Measurements from ENCODE around the gene ANKRD11.
A peak's percentile ranks its signal among the peaks of the same experiment; 100 is the strongest.
"Not testable (repeated sequence)": the region's sequence is repeated elsewhere in the genome, so short reads cannot be mapped to it uniquely, and the experiment has no call there.

Gene ANKRD11

GRCh38 chr16:89428605-89429004 lies 61.8 kb downstream of the ANKRD11 start:
- DNase-seq (ENCODE audit: low spot score): not testable (repeated sequence)

DNA sequence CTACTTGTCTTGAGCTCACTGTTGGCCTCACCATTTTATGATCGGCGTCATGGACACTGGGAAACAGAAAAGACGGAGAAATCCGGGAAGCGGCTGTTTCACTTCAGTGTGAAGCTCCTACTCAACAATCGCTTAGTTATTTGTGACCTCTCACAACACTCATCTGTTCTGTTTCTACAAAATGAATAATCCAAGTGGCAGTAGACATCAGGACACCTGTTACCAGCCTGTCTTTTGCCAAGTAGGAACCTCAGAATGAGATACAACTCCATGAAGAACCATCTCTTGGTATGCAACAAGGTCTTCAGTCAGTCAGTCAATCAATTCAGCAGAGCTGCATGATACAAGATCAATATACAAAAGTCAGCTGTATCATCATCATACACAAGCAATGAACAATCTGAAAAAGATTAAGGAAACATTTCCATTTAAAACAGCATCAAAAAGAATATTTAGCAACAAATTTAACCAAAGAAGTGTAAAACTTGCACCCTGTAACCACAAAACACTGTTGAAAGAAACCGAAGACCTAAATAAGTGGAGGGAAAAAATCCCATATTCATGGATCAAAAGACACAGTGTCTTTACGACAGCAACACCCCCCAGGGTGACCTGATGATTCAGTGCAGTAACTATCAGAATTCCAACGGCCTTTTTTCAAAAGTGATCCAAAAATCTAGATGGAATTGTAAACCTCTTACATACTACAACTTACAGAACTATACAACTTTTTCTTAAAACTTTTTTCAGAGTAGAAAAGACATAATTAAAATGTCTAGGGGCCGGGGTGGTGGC lies 63.4 kb downstream of the ANKRD11 start:
- DNase-seq (ENCODE audit: low spot score): no peak

GRCh38 chr16:89425523-89425922 lies 64.8 kb downstream of the ANKRD11 start:
- no peak for DNase-seq (ENCODE audit: low spot score)

- no peak for DNase-seq (ENCODE audit: low spot score)
Measured at GRCh38 chr16:89423681-89424260, 66.6 kb downstream of the ANKRD11 start.

- no peak for DNase-seq (ENCODE audit: low spot score)
Measured at GRCh38 chr16:89422905-89423630, 67.3 kb downstream of the ANKRD11 start.

- no peak for DNase-seq (ENCODE audit: low spot score)
Measured at GRCh38 chr16:89422527-89422904, 67.8 kb downstream of the ANKRD11 start.

- not testable (repeated sequence) for DNase-seq (ENCODE audit: low spot score)
Measured at GRCh38 chr16:89421300-89421699, 69.1 kb downstream of the ANKRD11 start.

DNA sequence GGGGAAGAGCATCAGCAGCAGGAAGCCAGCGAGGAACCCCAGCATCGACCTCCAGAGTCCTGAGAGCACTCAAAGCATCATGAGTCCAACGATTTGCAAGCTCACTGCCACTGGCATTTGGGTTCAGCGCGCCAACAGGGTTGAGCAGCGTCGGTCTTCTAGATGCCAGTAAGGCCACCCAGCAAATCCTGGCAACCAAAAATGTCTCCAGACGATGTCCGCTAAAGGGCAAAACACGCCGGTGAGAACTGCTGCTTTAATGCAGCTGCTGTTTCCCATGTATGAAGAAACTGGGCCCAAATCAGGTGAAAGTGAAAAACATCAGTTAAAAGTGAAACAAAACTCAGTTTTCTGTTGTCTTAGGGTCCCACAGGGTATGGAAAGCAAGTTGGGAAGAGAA lies 70.2 kb downstream of the ANKRD11 start:
- no peak for DNase-seq (ENCODE audit: low spot score)

GRCh38 chr16:89418352-89418751 lies 72.0 kb downstream of the ANKRD11 start:
- DNase-seq (ENCODE audit: low spot score): no peak

DNA sequence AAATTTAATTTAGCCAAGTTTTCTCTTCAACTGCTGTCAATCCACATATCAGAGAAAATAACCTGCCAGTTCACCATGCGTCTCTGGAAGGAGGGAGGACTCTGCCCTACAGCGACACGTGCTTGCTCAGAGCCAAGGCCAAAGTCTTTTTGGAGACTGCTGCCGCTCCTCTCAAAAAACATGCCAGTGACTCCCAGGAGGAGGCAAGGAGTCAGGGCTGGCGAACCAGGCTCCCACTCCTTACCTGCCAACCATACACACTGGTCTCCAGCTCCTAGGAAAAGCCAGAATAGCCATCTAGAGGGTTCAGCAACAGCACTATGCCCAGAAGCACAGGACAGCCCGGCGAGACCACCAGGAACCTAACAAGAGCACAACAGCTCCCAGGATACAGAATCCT lies 73.0 kb downstream of the ANKRD11 start:
- DNase-seq (ENCODE audit: low spot score): no peak

GRCh38 chr16:89413811-89414585 lies 76.4 kb downstream of the ANKRD11 start:
- no peak for DNase-seq (ENCODE audit: low spot score)

GRCh38 chr16:89412811-89413210 lies 77.5 kb downstream of the ANKRD11 start:
- peak; percentile 74 for DNase-seq (ENCODE audit: low spot score)

DNA sequence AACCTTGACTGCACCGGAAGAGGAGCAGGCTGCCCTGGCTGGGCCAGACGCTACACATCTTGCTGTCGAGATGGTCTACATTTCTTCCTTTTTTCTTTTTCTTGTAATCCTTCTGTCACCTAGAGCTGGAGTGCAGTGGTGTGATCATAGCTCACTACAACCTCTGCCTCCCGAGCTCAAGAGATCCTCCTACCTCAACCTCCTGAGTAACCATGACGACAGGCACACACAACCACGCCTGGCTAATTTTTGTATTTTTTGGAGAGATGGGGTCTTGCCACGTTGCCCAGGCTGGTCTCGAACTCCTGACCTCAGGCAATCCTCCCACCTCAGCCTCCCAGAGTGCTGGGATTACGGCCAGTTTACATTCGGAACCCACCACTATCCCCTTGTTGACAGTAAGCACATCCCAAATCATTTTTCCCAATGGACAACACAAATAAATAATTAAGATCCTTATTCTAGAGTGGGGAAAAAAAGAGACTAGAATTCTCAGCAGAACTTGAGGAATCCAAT lies 79.0 kb downstream of the ANKRD11 start:
- DNase-seq (ENCODE audit: low spot score): no peak

DNA sequence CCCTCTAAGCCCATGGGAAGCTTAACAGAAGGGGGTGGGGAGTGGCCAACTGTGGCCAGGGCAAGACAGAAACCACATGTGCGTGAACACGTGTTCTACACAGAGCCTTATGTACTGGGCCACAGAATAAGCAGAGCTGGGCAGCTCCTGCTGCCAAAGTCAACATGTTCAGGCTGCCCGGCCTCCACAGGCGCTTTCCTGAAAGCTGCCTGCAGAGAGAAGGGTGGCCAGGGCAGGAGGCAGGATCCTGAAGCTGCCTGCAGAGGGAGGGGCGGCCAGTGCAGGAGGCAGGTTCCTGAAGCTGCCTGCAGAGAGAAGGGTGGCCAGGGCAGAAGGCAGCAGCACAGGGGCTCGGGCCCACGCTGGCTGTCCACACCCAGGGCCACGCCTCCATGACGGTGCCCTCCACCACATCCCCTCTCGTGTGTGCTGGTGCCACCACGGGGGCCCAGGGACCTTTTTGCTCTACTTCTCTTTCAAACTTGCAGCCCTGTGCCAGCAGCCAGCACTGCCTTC lies 79.5 kb downstream of the ANKRD11 start:
- DNase-seq (ENCODE audit: low spot score): no peak

GRCh38 chr16:89410322-89410721 lies 80.0 kb downstream of the ANKRD11 start:
- no peak for DNase-seq (ENCODE audit: low spot score)

DNA sequence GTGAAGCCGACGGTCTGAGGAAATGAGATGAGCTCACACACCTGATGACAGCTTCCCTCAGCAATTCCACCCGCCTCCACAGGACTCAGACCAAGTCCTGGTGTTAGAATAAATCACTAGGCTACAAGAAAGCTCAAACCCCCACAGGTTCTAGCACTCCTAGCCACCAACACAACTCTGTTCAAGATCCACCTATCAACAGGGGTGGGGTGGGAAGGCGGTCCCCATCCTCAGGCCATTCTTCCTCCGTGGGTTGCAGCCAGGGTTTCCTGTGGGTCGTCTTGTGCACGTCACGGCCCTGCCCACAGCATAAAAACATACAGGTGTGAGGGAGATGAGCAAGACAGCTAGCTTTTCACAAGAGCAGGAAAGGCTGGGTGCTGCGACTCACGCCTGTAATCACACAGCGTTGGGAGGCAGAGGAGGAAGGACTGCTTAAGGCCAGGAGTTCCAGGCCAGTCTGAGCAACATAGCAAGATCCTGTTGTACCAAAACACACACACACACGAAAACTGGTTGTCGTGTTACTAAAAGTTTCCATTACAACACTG lies 81.1 kb downstream of the ANKRD11 start:
- no peak for DNase-seq (ENCODE audit: low spot score)

- DNase-seq (ENCODE audit: low spot score): no peak
Measured at GRCh38 chr16:89408315-89408714, 82.0 kb downstream of the ANKRD11 start.

DNA sequence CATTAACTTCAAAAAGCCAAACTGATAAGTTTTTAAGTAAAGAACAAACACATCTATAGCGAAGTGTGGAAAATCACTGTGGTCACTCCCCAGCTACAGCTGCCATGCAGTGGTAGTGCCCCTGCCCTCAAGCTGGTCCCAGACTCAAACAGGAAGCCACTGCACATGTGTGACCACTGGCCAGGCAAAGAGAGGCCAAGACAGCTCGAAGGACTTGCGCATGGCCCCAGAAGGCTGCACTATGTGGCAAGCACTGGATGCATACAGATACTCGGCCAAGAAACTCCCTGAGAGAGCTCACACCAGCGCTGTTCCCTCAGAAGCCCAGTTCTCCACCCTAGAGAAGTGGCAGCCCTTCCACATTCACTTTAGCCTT lies 82.4 kb downstream of the ANKRD11 start:
- no peak for DNase-seq (ENCODE audit: low spot score)

GRCh38 chr16:89407282-89407924 lies 83.0 kb downstream of the ANKRD11 start:
- no peak for DNase-seq (ENCODE audit: low spot score)

DNA sequence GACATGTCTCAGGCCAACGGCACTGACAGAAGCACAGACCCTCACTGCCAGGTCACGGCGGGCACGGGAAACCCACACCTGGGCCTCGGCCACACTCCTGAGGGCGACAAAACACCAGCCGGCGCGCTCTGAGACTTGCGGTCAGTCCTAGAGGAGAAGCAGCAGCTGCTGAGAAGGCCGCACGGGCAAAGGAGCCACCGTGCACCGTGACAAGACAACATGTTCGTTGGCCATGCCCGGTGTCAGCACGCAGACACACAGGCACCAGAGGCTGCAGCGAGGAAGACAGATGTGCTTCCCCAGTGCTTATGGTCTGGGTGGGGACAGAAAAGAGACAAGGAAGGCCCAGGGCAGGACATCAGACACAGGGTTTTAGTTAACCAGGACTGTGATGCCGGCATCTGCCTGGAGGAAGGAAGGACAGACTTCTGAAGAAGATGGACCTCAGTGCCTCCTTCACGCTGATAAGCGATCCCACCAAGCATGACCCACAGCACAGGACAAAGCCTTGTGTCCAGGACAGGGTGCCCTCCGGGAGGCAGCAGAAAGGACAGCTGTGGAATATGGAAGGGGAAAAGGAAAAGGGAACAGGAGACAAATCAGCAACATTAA lies 84.0 kb downstream of the ANKRD11 start:
- DNase-seq (ENCODE audit: low spot score): no peak

- DNase-seq (ENCODE audit: low spot score): no peak
Measured at GRCh38 chr16:89404561-89404960, 85.8 kb downstream of the ANKRD11 start.

Measured in ecto neural progenitor cell (in vitro differentiated cells).